Measurements from ENCODE around the gene KCMF1.
A peak's percentile ranks its signal among the peaks of the same experiment; 100 is the strongest.

Gene KCMF1

GRCh38 chr2:85077859-85078419, 107.0 kb downstream of the KCMF1 start:
- Histone ChIP-seq H3K4me2 (ENCODE audit: low read length, poor library complexity, severe bottlenecking) (no peak overlapping the region), H2BK120ac (ENCODE audit: low read depth, low read length) (no peak overlapping the region), H3K4ac (ENCODE audit: low read depth in 1 of 2, low read length in 2 of 2) (no peak overlapping the region), H3K27ac (ENCODE audit: low read length, poor library complexity, severe bottlenecking) (no peak overlapping the region), H3K36me3 (ENCODE audit: control insufficient read depth in 1 of 2, insufficient read depth in 2 of 2, low read depth in 1 of 2, low read length in 2 of 2) (no peaks in the 10 kb centered on the region), H2AFZ (ENCODE audit: low read depth, low read length) (no peak overlapping the region), H2BK12ac (ENCODE audit: low read length in 2 of 2) (no peak overlapping the region), H3K14ac (ENCODE audit: low read length in 2 of 2) (peak overlapping the region in 1 of 2 experiments; percentile 39), H4K91ac (ENCODE audit: low read length) (no peak overlapping the region), H3K18ac (ENCODE audit: low read depth in 1 of 2, low read length in 2 of 2) (no peak overlapping the region), H4K8ac (ENCODE audit: low read length) (no peak overlapping the region), H2BK5ac (ENCODE audit: low read depth, low read length, poor library complexity, severe bottlenecking) (no peak overlapping the region), H3K79me1 (replicated peaks; ENCODE audit: low read length, poor library complexity, severe bottlenecking) (no peaks in the 10 kb centered on the region), H3K9me3 (ENCODE audit: control insufficient read depth, low read length) (peaks cover 11% of the 10 kb centered on the region), H2BK15ac (ENCODE audit: low read depth, poor library complexity, severe bottlenecking) (no peak overlapping the region), H3K4me1 (ENCODE audit: control insufficient read depth, insufficient read depth, low read depth, low read length) (no peaks in the 10 kb centered on the region), H3K4me3 (ENCODE audit: insufficient read depth in 1 of 2, low read depth in 1 of 2, low read length in 2 of 2) (no peak overlapping the region), H2AK5ac (ENCODE audit: low read length, severe bottlenecking) (no peak overlapping the region), H3K23ac (ENCODE audit: low read length in 2 of 2) (no peak overlapping the region), H3K9ac (ENCODE audit: low read length) (no peak overlapping the region), H3K27me3 (ENCODE audit: control insufficient read depth in 1 of 2, insufficient read depth in 1 of 2, low read length in 2 of 2) (peaks cover under 1 to 8% of the 10 kb centered on the region in 2 experiments)
- no peak for DNase-seq
- WGBS, result 95% methylated on average over 5 of the region's 5 CpGs

GRCh38 chr2:85078536-85078935, 107.6 kb downstream of the KCMF1 start:
- no peak overlapping the region for H3K27ac ChIP-seq (ENCODE audit: low read length, poor library complexity, severe bottlenecking)
- no peak overlapping the region for H2BK120ac ChIP-seq (ENCODE audit: low read depth, low read length)
- no peaks in the 10 kb centered on the region for H3K79me1 ChIP-seq (replicated peaks; ENCODE audit: low read length, poor library complexity, severe bottlenecking)

GRCh38 chr2:85083092-85083491, 112.1 kb downstream of the KCMF1 start:
- Histone ChIP-seq H2BK12ac (ENCODE audit: low read length in 2 of 2) (no peak overlapping the region), H3K4ac (ENCODE audit: low read depth in 1 of 2, low read length in 2 of 2) (no peak overlapping the region), H3K4me3 (ENCODE audit: insufficient read depth in 1 of 2, low read depth in 1 of 2, low read length in 2 of 2) (no peak overlapping the region), H3K9me3 (ENCODE audit: control insufficient read depth, low read length) (peaks cover 13% of the 10 kb centered on the region), H3K27me3 (ENCODE audit: control insufficient read depth in 1 of 2, insufficient read depth in 1 of 2, low read length in 2 of 2) (peaks cover 10 to 15% of the 10 kb centered on the region in 2 experiments), H3K23ac (ENCODE audit: low read length in 2 of 2) (no peak overlapping the region), H2AFZ (ENCODE audit: low read depth, low read length) (no peak overlapping the region), H3K36me3 (ENCODE audit: control insufficient read depth in 1 of 2, insufficient read depth in 2 of 2, low read depth in 1 of 2, low read length in 2 of 2) (no peaks in the 10 kb centered on the region), H3K9ac (ENCODE audit: low read length) (no peak overlapping the region), H2BK15ac (ENCODE audit: low read depth, poor library complexity, severe bottlenecking) (no peak overlapping the region), H2BK5ac (ENCODE audit: low read depth, low read length, poor library complexity, severe bottlenecking) (no peak overlapping the region), H3K27ac (ENCODE audit: low read length, poor library complexity, severe bottlenecking) (no peak overlapping the region), H3K79me1 (replicated peaks; ENCODE audit: low read length, poor library complexity, severe bottlenecking) (no peaks in the 10 kb centered on the region), H4K8ac (ENCODE audit: low read length) (no peak overlapping the region), H3K4me2 (ENCODE audit: low read length, poor library complexity, severe bottlenecking) (no peak overlapping the region), H2AK5ac (ENCODE audit: low read length, severe bottlenecking) (no peak overlapping the region), H4K91ac (ENCODE audit: low read length) (no peak overlapping the region), H3K18ac (ENCODE audit: low read depth in 1 of 2, low read length in 2 of 2) (no peak overlapping the region), H2BK120ac (ENCODE audit: low read depth, low read length) (no peak overlapping the region), H3K4me1 (ENCODE audit: control insufficient read depth, insufficient read depth, low read depth, low read length) (no peaks in the 10 kb centered on the region), H3K14ac (ENCODE audit: low read length in 2 of 2) (no peak overlapping the region)
- no peak for DNase-seq

More at GRCh38 chr2:85078536-85078935, 107.6 kb downstream of the KCMF1 start:
- H2BK12ac ChIP-seq (ENCODE audit: low read length in 2 of 2), result no peak overlapping the region
- H4K91ac ChIP-seq (ENCODE audit: low read length), result no peak overlapping the region
- no peak overlapping the region for H3K4me3 ChIP-seq (ENCODE audit: insufficient read depth in 1 of 2, low read depth in 1 of 2, low read length in 2 of 2)
- H3K14ac ChIP-seq (ENCODE audit: low read length in 2 of 2), result no peak overlapping the region
- no peak overlapping the region for H3K9ac ChIP-seq (ENCODE audit: low read length)
- H2AFZ ChIP-seq (ENCODE audit: low read depth, low read length), result no peak overlapping the region
- peaks cover 5 to 8% of the 10 kb centered on the region in 2 experiments for H3K27me3 ChIP-seq (ENCODE audit: control insufficient read depth in 1 of 2, insufficient read depth in 1 of 2, low read length in 2 of 2)
- H4K8ac ChIP-seq (ENCODE audit: low read length), result no peak overlapping the region
- peaks cover 13% of the 10 kb centered on the region for H3K9me3 ChIP-seq (ENCODE audit: control insufficient read depth, low read length)
- H3K23ac ChIP-seq (ENCODE audit: low read length in 2 of 2), result no peak overlapping the region
- 90% methylated on average over 5 of the region's 5 CpGs for WGBS
- H3K4me1 ChIP-seq (ENCODE audit: control insufficient read depth, insufficient read depth, low read depth, low read length), result no peaks in the 10 kb centered on the region
- no peak overlapping the region for H2BK5ac ChIP-seq (ENCODE audit: low read depth, low read length, poor library complexity, severe bottlenecking)
- no peak overlapping the region for H2AK5ac ChIP-seq (ENCODE audit: low read length, severe bottlenecking)
- DNase-seq, result no peak
- H3K4ac ChIP-seq (ENCODE audit: low read depth in 1 of 2, low read length in 2 of 2), result no peak overlapping the region
- no peak overlapping the region for H3K4me2 ChIP-seq (ENCODE audit: low read length, poor library complexity, severe bottlenecking)
- H3K18ac ChIP-seq (ENCODE audit: low read depth in 1 of 2, low read length in 2 of 2), result no peak overlapping the region
- no peak overlapping the region for H2BK15ac ChIP-seq (ENCODE audit: low read depth, poor library complexity, severe bottlenecking)
- H3K36me3 ChIP-seq (ENCODE audit: control insufficient read depth in 1 of 2, insufficient read depth in 2 of 2, low read depth in 1 of 2, low read length in 2 of 2), result no peaks in the 10 kb centered on the region

- Histone ChIP-seq H2BK12ac (ENCODE audit: low read length in 2 of 2) (no peak overlapping the region), H3K4me1 (ENCODE audit: control insufficient read depth, insufficient read depth, low read depth, low read length) (no peaks in the 10 kb centered on the region), H3K18ac (ENCODE audit: low read depth in 1 of 2, low read length in 2 of 2) (no peak overlapping the region), H3K4me3 (ENCODE audit: insufficient read depth in 1 of 2, low read depth in 1 of 2, low read length in 2 of 2) (no peak overlapping the region), H2BK120ac (ENCODE audit: low read depth, low read length) (no peak overlapping the region), H3K27ac (ENCODE audit: low read length, poor library complexity, severe bottlenecking) (no peak overlapping the region), H3K9me3 (ENCODE audit: control insufficient read depth, low read length) (peaks cover 13% of the 10 kb centered on the region), H3K27me3 (ENCODE audit: control insufficient read depth in 1 of 2, insufficient read depth in 1 of 2, low read length in 2 of 2) (peaks cover 28 to 36% of the 10 kb centered on the region in 2 experiments), H3K23ac (ENCODE audit: low read length in 2 of 2) (no peak overlapping the region), H2BK15ac (ENCODE audit: low read depth, poor library complexity, severe bottlenecking) (no peak overlapping the region), H3K4ac (ENCODE audit: low read depth in 1 of 2, low read length in 2 of 2) (no peak overlapping the region), H3K9ac (ENCODE audit: low read length) (no peak overlapping the region), H3K79me1 (replicated peaks; ENCODE audit: low read length, poor library complexity, severe bottlenecking) (no peaks in the 10 kb centered on the region), H4K91ac (ENCODE audit: low read length) (no peak overlapping the region), H2AK5ac (ENCODE audit: low read length, severe bottlenecking) (no peak overlapping the region), H3K4me2 (ENCODE audit: low read length, poor library complexity, severe bottlenecking) (no peak overlapping the region), H3K14ac (ENCODE audit: low read length in 2 of 2) (no peak overlapping the region), H4K8ac (ENCODE audit: low read length) (no peak overlapping the region), H3K36me3 (ENCODE audit: control insufficient read depth in 1 of 2, insufficient read depth in 2 of 2, low read depth in 1 of 2, low read length in 2 of 2) (no peaks in the 10 kb centered on the region), H2AFZ (ENCODE audit: low read depth, low read length) (no peak overlapping the region), H2BK5ac (ENCODE audit: low read depth, low read length, poor library complexity, severe bottlenecking) (no peak overlapping the region)
- 92% methylated on average over 2 of the region's 3 CpGs for WGBS
- DNase-seq, result no peak
Observed at GRCh38 chr2:85085563-85085962, 114.6 kb downstream of the KCMF1 start.

Data from mesenchymal stem cell (in vitro differentiated cells and primary cell).